ENCODE data around the gene CCL2. TPM values are rescaled to one million over a fixed set of nuclear protein-coding genes. Genes with fewer than 3 reads are reported as not detected.

The CCL2 gene
- total and polyA plus RNA-seq, 2 donors (not counting 1 experiment from before 2014, with no cell fraction given), result 4.4 TPM; not detected in 1

DNA sequence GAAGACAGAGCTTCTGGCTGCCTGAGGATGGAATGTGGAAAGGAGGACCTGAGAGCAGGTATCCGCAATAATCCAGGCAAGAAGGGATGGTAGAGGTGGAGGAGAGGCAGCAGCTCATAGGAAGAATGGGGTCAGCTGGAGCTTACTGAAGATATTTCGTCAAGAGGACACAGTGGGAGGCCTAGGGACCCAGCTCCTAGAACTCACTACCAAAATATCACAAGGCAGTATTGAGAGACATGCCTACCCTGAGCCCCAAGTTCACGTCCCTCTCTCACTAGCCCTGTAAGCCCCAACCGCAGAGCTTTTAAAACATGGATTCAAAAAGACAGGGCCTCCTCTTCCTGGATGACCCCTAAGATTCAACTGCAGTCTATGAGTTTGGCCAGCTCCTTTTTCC lies 50.0 kb downstream of the CCL2 start:
- no peaks in the 10 kb centered on the region for H3K79me2 ChIP-seq (ENCODE audit: control insufficient read depth, insufficient read depth, low read length)
- WGBS (ENCODE audit: insufficient coverage), result 95% methylated on average over 4 of the region's 4 CpGs
- H3K4me3 Mint-ChIP-seq, result no peak overlapping the region
- H3K4me3 ChIP-seq (ENCODE audit: control extremely low read depth in 1 of 5, extremely low read depth in 1 of 5, insufficient read depth in 1 of 5, low read depth in 2 of 5, low read length in 4 of 5), result no peak overlapping the region
- peaks cover under 1 to 2% of the 10 kb centered on the region in 2 donors for H3K4me1 ChIP-seq (ENCODE audit: control insufficient read depth in 2 of 2, insufficient read depth in 2 of 2, low read length in 2 of 2)
- CTCF ChIA-PET, result no interaction called here
- peaks cover 3% of the 10 kb centered on the region for H3K4me1 Mint-ChIP-seq
- POLR2A ChIA-PET, result no interaction called here
- no peaks in the 10 kb centered on the region for H3K36me3 ChIP-seq (replicated peaks in 1 of 2; ENCODE audit: control extremely low read depth in 1 of 2, control insufficient read depth in 1 of 2, extremely low read depth in 1 of 2, insufficient read depth in 2 of 2, low read length in 1 of 2)
- peaks cover 49% of the 10 kb centered on the region for H3K27me3 Mint-ChIP-seq
- H3K27me3 ChIP-seq (replicated peaks in 1 of 4; ENCODE audit: control extremely low read depth in 1 of 4, control insufficient read depth in 3 of 4, insufficient read depth in 4 of 4, low read length in 3 of 4), result peaks cover 0 to 13% (median 5%) of the 10 kb centered on the region in 4 experiments
- intact Hi-C loops (cut with micrococcal nuclease), result no loop called here
- no peak overlapping the region for H3K9ac ChIP-seq (ENCODE audit: low read length)
- H2AFZ ChIP-seq (ENCODE audit: insufficient read depth, low read depth, low read length, poor library complexity, severe bottlenecking), result no peak overlapping the region
- TF ChIP-seq EZH2 (IDR thresholded peaks at IDR 0.05; ENCODE audit: borderline replicate concordance, insufficient read depth, low read depth, low read length, poor library complexity, severe bottlenecking), result no peak
- DNase-seq (no peak), ATAC-seq (ENCODE audit: low read depth) (no peak)
- H3K9me3 Mint-ChIP-seq (ENCODE audit: insufficient read depth), result no peaks in the 10 kb centered on the region
- H3K4me2 ChIP-seq (replicated peaks; ENCODE audit: low read depth, low read length, poor library complexity, severe bottlenecking), result no peak overlapping the region
- H3K27ac Mint-ChIP-seq, result no peak overlapping the region
- H3K9me3 ChIP-seq (ENCODE audit: control extremely low read depth in 1 of 3, control insufficient read depth in 2 of 3, insufficient read depth in 1 of 3, low read length in 2 of 3), result no peaks in the 10 kb centered on the region
- H4K20me1 ChIP-seq (ENCODE audit: control insufficient read depth, insufficient read depth, low read length, poor library complexity, severe bottlenecking), result no peaks in the 10 kb centered on the region
- no peak overlapping the region for H3K27ac ChIP-seq (ENCODE audit: low read length in 2 of 2)

GRCh38 chr17:34305606-34306005 lies 50.5 kb downstream of the CCL2 start:
- no peak overlapping the region for H3K4me2 ChIP-seq (replicated peaks; ENCODE audit: low read depth, low read length, poor library complexity, severe bottlenecking)
- ATAC-seq (ENCODE audit: low read depth), result no peak
- no peak overlapping the region for H3K27ac ChIP-seq (ENCODE audit: low read length in 2 of 2)
- no peaks in the 10 kb centered on the region for H3K36me3 ChIP-seq (replicated peaks in 1 of 2; ENCODE audit: control extremely low read depth in 1 of 2, control insufficient read depth in 1 of 2, extremely low read depth in 1 of 2, insufficient read depth in 2 of 2, low read length in 1 of 2)
- H3K9me3 Mint-ChIP-seq (ENCODE audit: insufficient read depth), result no peaks in the 10 kb centered on the region
- no peaks in the 10 kb centered on the region for H3K4me1 ChIP-seq (ENCODE audit: control insufficient read depth in 2 of 2, insufficient read depth in 2 of 2, low read length in 2 of 2)
- POLR2A ChIA-PET, result no interaction called here
- H3K9ac ChIP-seq (ENCODE audit: low read length), result no peak overlapping the region
- no peak overlapping the region for H3K4me3 ChIP-seq (ENCODE audit: control extremely low read depth in 1 of 5, extremely low read depth in 1 of 5, insufficient read depth in 1 of 5, low read depth in 2 of 5, low read length in 4 of 5)
- H3K27me3 Mint-ChIP-seq, result peaks cover 47% of the 10 kb centered on the region
- no peaks in the 10 kb centered on the region for H4K20me1 ChIP-seq (ENCODE audit: control insufficient read depth, insufficient read depth, low read length, poor library complexity, severe bottlenecking)
- H3K9me3 ChIP-seq (ENCODE audit: control extremely low read depth in 1 of 3, control insufficient read depth in 2 of 3, insufficient read depth in 1 of 3, low read length in 2 of 3), result no peaks in the 10 kb centered on the region
- no peaks in the 10 kb centered on the region for H3K4me1 Mint-ChIP-seq
- H3K4me3 Mint-ChIP-seq, result no peak overlapping the region
- H2AFZ ChIP-seq (ENCODE audit: insufficient read depth, low read depth, low read length, poor library complexity, severe bottlenecking), result no peak overlapping the region
- H3K27me3 ChIP-seq (replicated peaks in 1 of 4; ENCODE audit: control extremely low read depth in 1 of 4, control insufficient read depth in 3 of 4, insufficient read depth in 4 of 4, low read length in 3 of 4), result peaks cover 0 to 13% (median 5%) of the 10 kb centered on the region in 4 experiments
- intact Hi-C loops (cut with micrococcal nuclease), result no loop called here
- DNase-seq, result no peak
- no peaks in the 10 kb centered on the region for H3K79me2 ChIP-seq (ENCODE audit: control insufficient read depth, insufficient read depth, low read length)
- TF ChIP-seq CTCF (IDR thresholded peaks at IDR 0.05) (no peak), EZH2 (IDR thresholded peaks at IDR 0.05; ENCODE audit: borderline replicate concordance, insufficient read depth, low read depth, low read length, poor library complexity, severe bottlenecking) (no peak)
- CTCF ChIA-PET, result no interaction called here
- no peak overlapping the region for H3K27ac Mint-ChIP-seq

Measured in B cell (primary cell).